ENCODE data around the gene CMTM7.
A peak's percentile ranks its signal among the peaks of the same experiment; 100 is the strongest.

DNA sequence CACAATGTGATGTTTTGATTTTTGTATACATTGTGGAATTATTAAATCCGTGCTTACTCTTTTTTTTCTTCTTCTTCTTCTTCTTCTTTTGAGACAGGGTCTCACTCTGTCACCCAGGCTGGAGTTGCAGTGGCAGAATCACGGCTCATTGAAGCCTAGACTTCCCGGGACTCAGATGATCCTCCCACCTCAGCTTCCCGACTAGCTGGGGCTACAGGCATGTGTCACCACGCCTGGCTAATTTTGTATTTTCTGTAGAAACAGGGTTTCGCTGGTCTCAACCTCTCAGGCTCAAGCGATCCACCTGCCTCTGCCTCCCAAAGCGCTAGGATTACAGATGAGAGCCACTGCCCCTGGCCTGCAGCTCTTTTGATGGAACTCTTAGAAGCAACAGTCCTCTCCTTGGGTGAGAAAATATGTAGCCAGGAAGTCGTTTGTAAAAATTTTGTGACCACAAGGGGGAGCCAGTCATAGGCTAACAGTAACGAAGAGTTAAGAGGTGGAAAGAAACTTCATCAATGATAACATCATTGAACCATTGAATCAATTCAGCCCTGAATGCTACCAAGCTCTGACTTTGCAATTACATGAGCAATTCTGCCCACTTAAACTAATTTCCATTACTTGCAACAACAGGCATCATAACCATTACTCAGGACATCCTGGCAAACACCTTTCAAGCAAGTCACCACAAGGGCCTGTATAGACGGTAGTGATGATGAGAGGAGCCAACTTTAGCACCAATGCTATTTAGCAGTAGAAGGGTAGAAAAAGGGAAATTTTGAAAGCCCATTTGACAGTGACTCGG, 16.7 kb upstream of the CMTM7 start:
- TF ChIP-seq CHD2 (IDR thresholded peaks at IDR 0.05; ENCODE audit: low read length, partially characterized antibody): no peak
- TF ChIP-seq, protein P1, sequence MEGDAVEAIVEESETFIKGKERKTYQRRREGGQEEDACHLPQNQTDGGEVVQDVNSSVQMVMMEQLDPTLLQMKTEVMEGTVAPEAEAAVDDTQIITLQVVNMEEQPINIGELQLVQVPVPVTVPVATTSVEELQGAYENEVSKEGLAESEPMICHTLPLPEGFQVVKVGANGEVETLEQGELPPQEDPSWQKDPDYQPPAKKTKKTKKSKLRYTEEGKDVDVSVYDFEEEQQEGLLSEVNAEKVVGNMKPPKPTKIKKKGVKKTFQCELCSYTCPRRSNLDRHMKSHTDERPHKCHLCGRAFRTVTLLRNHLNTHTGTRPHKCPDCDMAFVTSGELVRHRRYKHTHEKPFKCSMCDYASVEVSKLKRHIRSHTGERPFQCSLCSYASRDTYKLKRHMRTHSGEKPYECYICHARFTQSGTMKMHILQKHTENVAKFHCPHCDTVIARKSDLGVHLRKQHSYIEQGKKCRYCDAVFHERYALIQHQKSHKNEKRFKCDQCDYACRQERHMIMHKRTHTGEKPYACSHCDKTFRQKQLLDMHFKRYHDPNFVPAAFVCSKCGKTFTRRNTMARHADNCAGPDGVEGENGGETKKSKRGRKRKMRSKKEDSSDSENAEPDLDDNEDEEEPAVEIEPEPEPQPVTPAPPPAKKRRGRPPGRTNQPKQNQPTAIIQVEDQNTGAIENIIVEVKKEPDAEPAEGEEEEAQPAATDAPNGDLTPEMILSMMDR (IDR thresholded peaks at IDR 0.05): peak; percentile 72
- no peak for TF ChIP-seq JUND (IDR thresholded peaks at IDR 0.05)
- no peak for TF ChIP-seq EZH2phosphoT487 (IDR thresholded peaks at IDR 0.05; ENCODE audit: borderline replicate concordance, low read depth)
- TF ChIP-seq SIN3A (IDR thresholded peaks at IDR 0.05; ENCODE audit: borderline replicate concordance, low read depth, low read length): no peak
- TF ChIP-seq, protein P2, sequence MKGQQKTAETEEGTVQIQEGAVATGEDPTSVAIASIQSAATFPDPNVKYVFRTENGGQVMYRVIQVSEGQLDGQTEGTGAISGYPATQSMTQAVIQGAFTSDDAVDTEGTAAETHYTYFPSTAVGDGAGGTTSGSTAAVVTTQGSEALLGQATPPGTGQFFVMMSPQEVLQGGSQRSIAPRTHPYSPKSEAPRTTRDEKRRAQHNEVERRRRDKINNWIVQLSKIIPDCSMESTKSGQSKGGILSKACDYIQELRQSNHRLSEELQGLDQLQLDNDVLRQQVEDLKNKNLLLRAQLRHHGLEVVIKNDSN (IDR thresholded peaks at IDR 0.05; ENCODE audit: borderline replicate concordance, low read depth): no peak
- TF ChIP-seq, protein P3, sequence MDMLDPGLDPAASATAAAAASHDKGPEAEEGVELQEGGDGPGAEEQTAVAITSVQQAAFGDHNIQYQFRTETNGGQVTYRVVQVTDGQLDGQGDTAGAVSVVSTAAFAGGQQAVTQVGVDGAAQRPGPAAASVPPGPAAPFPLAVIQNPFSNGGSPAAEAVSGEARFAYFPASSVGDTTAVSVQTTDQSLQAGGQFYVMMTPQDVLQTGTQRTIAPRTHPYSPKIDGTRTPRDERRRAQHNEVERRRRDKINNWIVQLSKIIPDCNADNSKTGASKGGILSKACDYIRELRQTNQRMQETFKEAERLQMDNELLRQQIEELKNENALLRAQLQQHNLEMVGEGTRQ (IDR thresholded peaks at IDR 0.05; ENCODE audit: borderline replicate concordance, low read depth, low read length): no peak
- TF ChIP-seq RCOR1 (IDR thresholded peaks at IDR 0.05; ENCODE audit: low read length): no peak
- TF ChIP-seq, protein P4, sequence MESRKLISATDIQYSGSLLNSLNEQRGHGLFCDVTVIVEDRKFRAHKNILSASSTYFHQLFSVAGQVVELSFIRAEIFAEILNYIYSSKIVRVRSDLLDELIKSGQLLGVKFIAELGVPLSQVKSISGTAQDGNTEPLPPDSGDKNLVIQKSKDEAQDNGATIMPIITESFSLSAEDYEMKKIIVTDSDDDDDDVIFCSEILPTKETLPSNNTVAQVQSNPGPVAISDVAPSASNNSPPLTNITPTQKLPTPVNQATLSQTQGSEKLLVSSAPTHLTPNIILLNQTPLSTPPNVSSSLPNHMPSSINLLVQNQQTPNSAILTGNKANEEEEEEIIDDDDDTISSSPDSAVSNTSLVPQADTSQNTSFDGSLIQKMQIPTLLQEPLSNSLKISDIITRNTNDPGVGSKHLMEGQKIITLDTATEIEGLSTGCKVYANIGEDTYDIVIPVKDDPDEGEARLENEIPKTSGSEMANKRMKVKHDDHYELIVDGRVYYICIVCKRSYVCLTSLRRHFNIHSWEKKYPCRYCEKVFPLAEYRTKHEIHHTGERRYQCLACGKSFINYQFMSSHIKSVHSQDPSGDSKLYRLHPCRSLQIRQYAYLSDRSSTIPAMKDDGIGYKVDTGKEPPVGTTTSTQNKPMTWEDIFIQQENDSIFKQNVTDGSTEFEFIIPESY (IDR thresholded peaks at IDR 0.05; ENCODE audit: borderline replicate concordance, low read depth): no peak

Data from SK-N-SH (cell line).